RKO (cell line): Measurements from ENCODE around the gene HSD17B1.
A peak's percentile ranks its signal among the peaks of the same experiment; 100 is the strongest.

Experiments used
- DNase-seq: peaks from one replicate; pipeline ENCODE4 v3.0.0-alpha.2; 2016; ENCODE audit warnings: low spot score

The HSD17B1 gene

GRCh38 chr17:42568341-42569111 is 15.8 kb downstream of the HSD17B1 start:
- DNase-seq, result no peak

- DNase-seq, result no peak
Measured at GRCh38 chr17:42571435-42572225, 18.9 kb downstream of the HSD17B1 start.

GRCh38 chr17:42573095-42573494 is 20.4 kb downstream of the HSD17B1 start:
- no peak for DNase-seq

GRCh38 chr17:42574463-42574862 is 21.7 kb downstream of the HSD17B1 start:
- no peak for DNase-seq

- no peak for DNase-seq
Measured at GRCh38 chr17:42577140-42577531, 24.4 kb downstream of the HSD17B1 start.

GRCh38 chr17:42577532-42578281 is 25.0 kb downstream of the HSD17B1 start, which contains the start of gene PSMC3IP:
PSMC3IP (minus strand) TSS chr17:42577729; CDS start chr17:42577686, 43 bp downstream.
- DNase-seq, result peak; percentile 97

- peak; percentile 88 for DNase-seq
Measured at GRCh38 chr17:42578282-42578869, 25.7 kb downstream of the HSD17B1 start.

- DNase-seq, result no peak
Measured at GRCh38 chr17:42579794-42580551, 27.2 kb downstream of the HSD17B1 start.

- no peak for DNase-seq
Measured at GRCh38 chr17:42581744-42582270, 29.1 kb downstream of the HSD17B1 start.

GRCh38 chr17:42584880-42585279 is 32.2 kb downstream of the HSD17B1 start:
- no peak for DNase-seq

GRCh38 chr17:42585353-42585752 is 32.6 kb downstream of the HSD17B1 start:
- DNase-seq, result no peak

- no peak for DNase-seq
Measured at GRCh38 chr17:42586514-42587230, 33.9 kb downstream of the HSD17B1 start.

GRCh38 chr17:42590886-42591285 is 38.2 kb downstream of the HSD17B1 start:
- DNase-seq, result no peak

GRCh38 chr17:42591411-42591810 is 38.7 kb downstream of the HSD17B1 start:
- no peak for DNase-seq

GRCh38 chr17:42596386-42596785 is 43.7 kb downstream of the HSD17B1 start:
- no peak for DNase-seq

GRCh38 chr17:42598905-42599304 is 46.2 kb downstream of the HSD17B1 start:
- no peak for DNase-seq

GRCh38 chr17:42603318-42603717 is 50.6 kb downstream of the HSD17B1 start:
- no peak for DNase-seq
